HAP-1 (cell line): Measurements from ENCODE around the gene FOXG1.

Experiments used
- DNase-seq, 2 experiments: peaks; one replicate each; pipeline ENCODE4 v3.0.0-alpha.2; 2016 to 2020; ENCODE audit warnings: low spot score in 2 of 2
- H3K27me3 ChIP-seq: fragments of 250-450 bp; sonication (Bioruptor Pico); 2 replicates; pipeline ENCODE4 v1.5.1; 2020; ENCODE audit warnings: low read depth, mild to moderate bottlenecking, moderate library complexity
- H3K36me3 ChIP-seq: fragments of 250-450 bp; sonication (Bioruptor Pico); replicated peaks from 2 replicates; pipeline ENCODE4 v1.5.1; 2020; ENCODE audit warnings: mild to moderate bottlenecking
- H3K4me1 ChIP-seq: fragments of 250-450 bp; sonication (Bioruptor Pico); 2 replicates; pipeline ENCODE4 v1.5.1; 2020; ENCODE audit warnings: mild to moderate bottlenecking
- H3K4me3 ChIP-seq: fragments of 250-450 bp; sonication (Bioruptor Pico); 2 replicates; pipeline ENCODE4 v1.5.1; 2020; ENCODE audit warnings: mild to moderate bottlenecking, moderate library complexity
- H3K9me3 ChIP-seq: fragments of 250-450 bp; sonication (Bioruptor Pico); 2 replicates; pipeline ENCODE4 v1.5.1; 2020; ENCODE audit warnings: mild to moderate bottlenecking, moderate library complexity
- in situ Hi-C: fragments of 300-500 bp; cut with MboI; formaldehyde crosslinking; loops from 3 replicates; pipeline ENCODE4 v1.14.3; 2020; ENCODE audit warnings: low sequenced_read_pairs, inconsistent platforms, mixed read lengths

FOXG1 gene

GRCh38 chr14:28785096-28785952 is 18.7 kb downstream of the FOXG1 start:
- Histone ChIP-seq H3K36me3 (no peaks in the 10 kb centered on the region), H3K27me3 (no peaks in the 10 kb centered on the region), H3K9me3 (no peaks in the 10 kb centered on the region), H3K4me1 (peaks cover 23% of the 10 kb centered on the region), H3K4me3 (no peak overlapping the region)
- DNase-seq: no peak
- in situ Hi-C loops: no loop called here

GRCh38 chr14:28807518-28807917 is 40.9 kb downstream of the FOXG1 start:
- Histone ChIP-seq H3K9me3 (no peaks in the 10 kb centered on the region), H3K4me3 (no peak overlapping the region), H3K36me3 (no peaks in the 10 kb centered on the region), H3K4me1 (no peaks in the 10 kb centered on the region), H3K27me3 (no peaks in the 10 kb centered on the region)
- no peak for DNase-seq
- in situ Hi-C loops: no loop called here

- Histone ChIP-seq H3K36me3 (no peaks in the 10 kb centered on the region), H3K27me3 (no peaks in the 10 kb centered on the region), H3K4me3 (no peak overlapping the region), H3K4me1 (no peaks in the 10 kb centered on the region), H3K9me3 (no peaks in the 10 kb centered on the region)
- in situ Hi-C loops: no loop called here
- no peak for DNase-seq
Measured at GRCh38 chr14:28813810-28814209, 47.2 kb downstream of the FOXG1 start.
